ENCODE results near the gene MBNL1.

The MBNL1 gene

GRCh38 chr3:152491922-152492321 is 223.2 kb downstream of the MBNL1 start:
- Histone ChIP-seq H3K27me3 (ENCODE audit: control insufficient read depth, insufficient read depth, low read length) (no peaks in the 10 kb centered on the region), H3K9ac (ENCODE audit: low read depth, low read length) (no peak overlapping the region), H3K9me3 (replicated peaks; ENCODE audit: low read length) (no peaks in the 10 kb centered on the region), H3K4me3 (ENCODE audit: low read length) (no peak overlapping the region), H3K4me1 (ENCODE audit: control insufficient read depth, insufficient read depth, low read length) (peaks cover 4% of the 10 kb centered on the region), H3K36me3 (ENCODE audit: insufficient read depth, low read length) (no peaks in the 10 kb centered on the region), H3K4me2 (ENCODE audit: low read length) (no peak overlapping the region)

- no peak overlapping the region for H3K4me3 ChIP-seq (ENCODE audit: low read length)
These were observed 227.6 kb downstream of the MBNL1 start for GRCh38 chr3:152496286-152496685.

DNA sequence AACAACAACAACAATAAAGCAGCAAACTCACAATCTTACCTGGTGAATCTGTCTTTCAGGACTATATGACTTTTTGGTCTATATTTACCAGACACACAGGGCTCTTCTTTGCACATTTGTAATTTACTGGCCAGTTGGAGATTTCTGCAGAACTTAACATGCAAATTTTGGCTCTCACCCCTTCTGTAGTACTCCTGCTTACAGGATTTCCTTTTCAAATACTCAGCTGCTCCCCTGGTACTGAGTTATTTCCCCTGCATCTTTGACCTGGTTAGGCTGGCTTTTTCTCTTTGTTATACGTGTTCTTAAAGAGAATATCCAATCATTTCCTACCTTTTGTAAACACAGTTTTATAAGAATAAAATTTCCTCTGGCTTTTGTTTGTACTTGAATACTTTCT is 228.0 kb downstream of the MBNL1 start:
- H3K27me3 ChIP-seq (ENCODE audit: control insufficient read depth, insufficient read depth, low read length): no peaks in the 10 kb centered on the region
- H3K36me3 ChIP-seq (ENCODE audit: insufficient read depth, low read length): peaks cover 5% of the 10 kb centered on the region
- no peak overlapping the region for H3K4me2 ChIP-seq (ENCODE audit: low read length)
- H3K4me1 ChIP-seq (ENCODE audit: control insufficient read depth, insufficient read depth, low read length): peaks cover 12% of the 10 kb centered on the region
- no peak overlapping the region for H3K4me3 ChIP-seq (ENCODE audit: low read length)
- no peaks in the 10 kb centered on the region for H3K9me3 ChIP-seq (replicated peaks; ENCODE audit: low read length)
- no peak overlapping the region for H3K9ac ChIP-seq (ENCODE audit: low read depth, low read length)

More at GRCh38 chr3:152496286-152496685, 227.6 kb downstream of the MBNL1 start:
- H3K4me2 ChIP-seq (ENCODE audit: low read length): no peak overlapping the region
- H3K27me3 ChIP-seq (ENCODE audit: control insufficient read depth, insufficient read depth, low read length): no peaks in the 10 kb centered on the region
- H3K9ac ChIP-seq (ENCODE audit: low read depth, low read length): no peak overlapping the region
- H3K4me1 ChIP-seq (ENCODE audit: control insufficient read depth, insufficient read depth, low read length): peaks cover 12% of the 10 kb centered on the region
- H3K9me3 ChIP-seq (replicated peaks; ENCODE audit: low read length): no peaks in the 10 kb centered on the region
- H3K36me3 ChIP-seq (ENCODE audit: insufficient read depth, low read length): peaks cover 5% of the 10 kb centered on the region

- H3K9me3 ChIP-seq (replicated peaks; ENCODE audit: low read length): no peaks in the 10 kb centered on the region
- H3K4me2 ChIP-seq (ENCODE audit: low read length): no peak overlapping the region
- peaks cover 12% of the 10 kb centered on the region for H3K4me1 ChIP-seq (ENCODE audit: control insufficient read depth, insufficient read depth, low read length)
- no peak overlapping the region for H3K4me3 ChIP-seq (ENCODE audit: low read length)
- H3K9ac ChIP-seq (ENCODE audit: low read depth, low read length): no peak overlapping the region
- peaks cover 5% of the 10 kb centered on the region for H3K36me3 ChIP-seq (ENCODE audit: insufficient read depth, low read length)
- H3K27me3 ChIP-seq (ENCODE audit: control insufficient read depth, insufficient read depth, low read length): no peaks in the 10 kb centered on the region
These were observed 228.7 kb downstream of the MBNL1 start for GRCh38 chr3:152497457-152497856.

- Histone ChIP-seq H3K9me3 (replicated peaks; ENCODE audit: low read length) (no peaks in the 10 kb centered on the region), H3K9ac (ENCODE audit: low read depth, low read length) (no peak overlapping the region), H3K4me1 (ENCODE audit: control insufficient read depth, insufficient read depth, low read length) (peaks cover 12% of the 10 kb centered on the region), H3K4me3 (ENCODE audit: low read length) (no peak overlapping the region), H3K27me3 (ENCODE audit: control insufficient read depth, insufficient read depth, low read length) (no peaks in the 10 kb centered on the region), H3K36me3 (ENCODE audit: insufficient read depth, low read length) (peaks cover 5% of the 10 kb centered on the region), H3K4me2 (ENCODE audit: low read length) (no peak overlapping the region)
These were observed 229.2 kb downstream of the MBNL1 start for GRCh38 chr3:152497890-152498289.

- H3K4me3 ChIP-seq (ENCODE audit: low read length): no peak overlapping the region
- H3K4me1 ChIP-seq (ENCODE audit: control insufficient read depth, insufficient read depth, low read length): peaks cover 12% of the 10 kb centered on the region
- no peak overlapping the region for H3K4me2 ChIP-seq (ENCODE audit: low read length)
- H3K27me3 ChIP-seq (ENCODE audit: control insufficient read depth, insufficient read depth, low read length): no peaks in the 10 kb centered on the region
- no peak overlapping the region for H3K9ac ChIP-seq (ENCODE audit: low read depth, low read length)
- H3K36me3 ChIP-seq (ENCODE audit: insufficient read depth, low read length): peaks cover 5% of the 10 kb centered on the region
- H3K9me3 ChIP-seq (replicated peaks; ENCODE audit: low read length): no peaks in the 10 kb centered on the region
These were observed 231.2 kb downstream of the MBNL1 start for GRCh38 chr3:152499791-152500385.

- H3K4me2 ChIP-seq (ENCODE audit: low read length): no peak overlapping the region
- no peak overlapping the region for H3K9ac ChIP-seq (ENCODE audit: low read depth, low read length)
These were observed 237.2 kb downstream of the MBNL1 start for GRCh38 chr3:152505926-152506325.

DNA sequence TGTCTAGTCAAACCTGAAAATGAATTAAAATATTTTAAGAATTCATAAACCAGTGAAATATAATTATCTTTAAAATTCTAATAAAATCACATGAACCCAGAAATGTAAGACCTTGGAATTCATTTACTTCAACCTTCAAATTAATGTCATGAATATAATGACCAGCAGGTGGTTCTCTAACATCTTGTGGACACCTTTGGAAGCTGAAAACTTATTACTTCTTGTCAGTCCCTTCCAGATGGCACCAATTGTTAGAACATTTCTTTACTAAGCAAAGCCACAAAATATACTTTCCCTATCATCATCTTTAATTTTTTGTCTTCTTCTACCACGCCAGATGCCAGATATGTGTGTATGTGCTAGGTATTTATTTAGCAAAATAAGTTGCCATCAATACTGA is 240.0 kb downstream of the MBNL1 start:
- no peak overlapping the region for H3K4me3 ChIP-seq (ENCODE audit: low read length)
- no peaks in the 10 kb centered on the region for H3K27me3 ChIP-seq (ENCODE audit: control insufficient read depth, insufficient read depth, low read length)
- no peaks in the 10 kb centered on the region for H3K9me3 ChIP-seq (replicated peaks; ENCODE audit: low read length)
- no peaks in the 10 kb centered on the region for H3K4me1 ChIP-seq (ENCODE audit: control insufficient read depth, insufficient read depth, low read length)
- no peak overlapping the region for H3K4me2 ChIP-seq (ENCODE audit: low read length)
- no peak overlapping the region for H3K9ac ChIP-seq (ENCODE audit: low read depth, low read length)
- no peaks in the 10 kb centered on the region for H3K36me3 ChIP-seq (ENCODE audit: insufficient read depth, low read length)

More at GRCh38 chr3:152505926-152506325, 237.2 kb downstream of the MBNL1 start:
- Histone ChIP-seq H3K4me1 (ENCODE audit: control insufficient read depth, insufficient read depth, low read length) (no peaks in the 10 kb centered on the region), H3K4me3 (ENCODE audit: low read length) (no peak overlapping the region), H3K9me3 (replicated peaks; ENCODE audit: low read length) (no peaks in the 10 kb centered on the region), H3K27me3 (ENCODE audit: control insufficient read depth, insufficient read depth, low read length) (no peaks in the 10 kb centered on the region), H3K36me3 (ENCODE audit: insufficient read depth, low read length) (peaks cover 4% of the 10 kb centered on the region)

DNA sequence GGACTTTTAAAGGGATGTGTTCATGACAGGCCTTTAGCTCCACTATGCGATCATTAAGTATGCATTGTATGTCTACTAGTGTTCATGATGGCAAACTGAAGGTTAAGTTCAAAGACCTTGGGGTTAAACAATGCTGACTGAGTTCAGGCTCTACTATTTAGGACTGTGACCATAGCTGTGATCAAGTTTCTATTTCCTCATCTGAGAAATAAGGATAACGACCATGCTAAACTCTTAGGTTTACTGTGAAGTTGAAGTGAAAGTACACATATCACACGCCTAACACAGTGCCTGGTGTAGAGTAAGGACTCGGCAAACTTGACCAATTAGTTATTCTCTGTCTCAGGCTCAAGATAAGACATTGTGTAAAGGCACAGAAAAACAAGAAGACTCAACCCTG is 243.2 kb downstream of the MBNL1 start:
- Histone ChIP-seq H3K9ac (ENCODE audit: low read depth, low read length) (no peak overlapping the region), H3K4me3 (ENCODE audit: low read length) (no peak overlapping the region), H3K4me1 (ENCODE audit: control insufficient read depth, insufficient read depth, low read length) (no peaks in the 10 kb centered on the region), H3K36me3 (ENCODE audit: insufficient read depth, low read length) (no peaks in the 10 kb centered on the region), H3K27me3 (ENCODE audit: control insufficient read depth, insufficient read depth, low read length) (no peaks in the 10 kb centered on the region), H3K4me2 (ENCODE audit: low read length) (no peak overlapping the region), H3K9me3 (replicated peaks; ENCODE audit: low read length) (no peaks in the 10 kb centered on the region)

DNA sequence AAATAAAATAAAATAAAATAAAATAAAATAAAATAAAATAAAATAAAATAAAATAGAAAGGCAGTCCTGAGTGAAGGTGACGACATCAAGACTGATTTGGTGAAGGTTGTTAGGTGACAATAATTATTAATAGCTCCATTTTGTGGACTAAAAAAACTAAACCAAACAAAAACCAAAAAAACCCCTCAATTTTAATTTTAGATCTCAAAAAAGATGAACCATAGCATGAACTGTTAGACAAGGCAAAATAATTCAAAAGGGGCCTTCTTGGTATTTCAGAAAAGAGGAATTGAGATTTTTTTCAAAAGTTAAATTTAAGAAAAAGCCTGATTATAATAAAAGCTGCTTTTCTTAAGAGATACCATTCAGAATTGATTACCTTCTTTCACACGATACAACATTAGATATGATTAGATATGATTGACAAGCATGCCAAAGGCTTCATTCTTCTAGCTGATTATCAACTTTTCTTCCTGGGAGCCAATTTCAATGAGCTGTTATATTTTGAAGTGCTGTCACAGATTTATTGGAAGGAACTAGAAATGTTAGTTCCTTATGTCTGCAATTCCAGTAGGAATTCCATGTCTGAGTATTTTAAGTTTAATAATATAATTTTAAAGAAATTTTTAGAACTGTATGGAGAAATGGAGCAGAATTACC is 244.7 kb downstream of the MBNL1 start:
- Histone ChIP-seq H3K9ac (ENCODE audit: low read depth, low read length) (no peak overlapping the region), H3K9me3 (replicated peaks; ENCODE audit: low read length) (no peaks in the 10 kb centered on the region), H3K4me3 (ENCODE audit: low read length) (no peak overlapping the region), H3K4me1 (ENCODE audit: control insufficient read depth, insufficient read depth, low read length) (no peaks in the 10 kb centered on the region), H3K27me3 (ENCODE audit: control insufficient read depth, insufficient read depth, low read length) (no peaks in the 10 kb centered on the region), H3K36me3 (ENCODE audit: insufficient read depth, low read length) (no peaks in the 10 kb centered on the region), H3K4me2 (ENCODE audit: low read length) (no peak overlapping the region)
